Ishikawa (cell line): ENCODE measurements around the gene TNFRSF18.

Source experiments
- CREB1 ChIP-seq: IDR thresholded peaks from 2 replicates; pipeline ENCODE4 v1.6.1; 2012; ENCODE audit warnings: low read depth
- EGR1 ChIP-seq: IDR thresholded peaks from 2 replicates; pipeline ENCODE4 v1.6.1; 2012
- EP300 ChIP-seq: IDR thresholded peaks from 2 replicates; pipeline ENCODE4 v1.6.1; 2012; ENCODE audit warnings: borderline replicate concordance
- NFIC ChIP-seq: IDR thresholded peaks from 2 replicates; pipeline ENCODE4 v1.6.1; 2012
- RAD21 ChIP-seq: IDR thresholded peaks from 2 replicates; pipeline ENCODE4 v1.6.1; 2012; ENCODE audit warnings: low read depth
- TAF1 ChIP-seq: IDR thresholded peaks from 2 replicates; pipeline ENCODE4 v1.6.1; 2012; ENCODE audit warnings: low read depth, mild to moderate bottlenecking
- TCF12 ChIP-seq: IDR thresholded peaks from 2 replicates; pipeline ENCODE4 v1.6.1; 2012; ENCODE audit warnings: low read depth
- TEAD4 ChIP-seq: IDR thresholded peaks from 2 replicates; pipeline ENCODE4 v1.6.1; 2012
- USF1 ChIP-seq: IDR thresholded peaks from 2 replicates; pipeline ENCODE4 v1.6.1; 2012
- YY1 ChIP-seq: IDR thresholded peaks from 2 replicates; pipeline ENCODE4 v1.6.1; 2012; ENCODE audit warnings: low read depth
- ZBTB7A ChIP-seq: IDR thresholded peaks from 2 replicates; pipeline ENCODE4 v1.6.1; 2012; ENCODE audit warnings: low read depth
- TF ChIP-seq, protein P1 (sequence below): IDR thresholded peaks from 2 replicates; pipeline ENCODE4 v1.6.1; 2012
- TF ChIP-seq, protein P2 (sequence below): IDR thresholded peaks from 2 replicates; pipeline ENCODE4 v1.6.1; 2012; ENCODE audit warnings: low read depth, mild to moderate bottlenecking

DNA sequence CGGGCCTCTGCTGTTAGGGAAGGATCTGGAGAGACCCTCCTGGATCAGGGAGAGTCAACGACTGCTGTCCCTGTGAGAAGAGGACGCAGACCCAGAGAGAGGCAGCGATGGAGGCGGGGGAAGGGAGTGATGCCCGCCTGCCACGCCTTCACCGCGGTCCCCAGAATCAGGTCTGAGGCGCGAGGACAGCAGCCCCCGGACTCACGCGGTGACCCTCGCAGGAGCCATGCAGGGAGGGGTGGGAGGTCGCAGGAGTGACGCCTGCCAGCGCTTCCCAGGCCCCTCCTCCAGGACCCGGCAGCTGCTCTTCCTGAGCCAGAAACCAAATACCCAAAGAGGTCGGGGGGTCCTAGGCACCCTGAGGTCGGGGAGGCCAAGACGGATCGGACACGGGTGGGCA lies 13.8 kb upstream of the TNFRSF18 start:
- TF ChIP-seq TCF12, result no peak
- TF ChIP-seq RAD21, result no peak
- no peak for TF ChIP-seq CREB1
- no peak for TF ChIP-seq TEAD4
- TF ChIP-seq EP300, result no peak
- no peak for TF ChIP-seq YY1
- TF ChIP-seq, protein P1, sequence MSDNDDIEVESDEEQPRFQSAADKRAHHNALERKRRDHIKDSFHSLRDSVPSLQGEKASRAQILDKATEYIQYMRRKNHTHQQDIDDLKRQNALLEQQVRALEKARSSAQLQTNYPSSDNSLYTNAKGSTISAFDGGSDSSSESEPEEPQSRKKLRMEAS, result no peak
- TF ChIP-seq, protein P2, sequence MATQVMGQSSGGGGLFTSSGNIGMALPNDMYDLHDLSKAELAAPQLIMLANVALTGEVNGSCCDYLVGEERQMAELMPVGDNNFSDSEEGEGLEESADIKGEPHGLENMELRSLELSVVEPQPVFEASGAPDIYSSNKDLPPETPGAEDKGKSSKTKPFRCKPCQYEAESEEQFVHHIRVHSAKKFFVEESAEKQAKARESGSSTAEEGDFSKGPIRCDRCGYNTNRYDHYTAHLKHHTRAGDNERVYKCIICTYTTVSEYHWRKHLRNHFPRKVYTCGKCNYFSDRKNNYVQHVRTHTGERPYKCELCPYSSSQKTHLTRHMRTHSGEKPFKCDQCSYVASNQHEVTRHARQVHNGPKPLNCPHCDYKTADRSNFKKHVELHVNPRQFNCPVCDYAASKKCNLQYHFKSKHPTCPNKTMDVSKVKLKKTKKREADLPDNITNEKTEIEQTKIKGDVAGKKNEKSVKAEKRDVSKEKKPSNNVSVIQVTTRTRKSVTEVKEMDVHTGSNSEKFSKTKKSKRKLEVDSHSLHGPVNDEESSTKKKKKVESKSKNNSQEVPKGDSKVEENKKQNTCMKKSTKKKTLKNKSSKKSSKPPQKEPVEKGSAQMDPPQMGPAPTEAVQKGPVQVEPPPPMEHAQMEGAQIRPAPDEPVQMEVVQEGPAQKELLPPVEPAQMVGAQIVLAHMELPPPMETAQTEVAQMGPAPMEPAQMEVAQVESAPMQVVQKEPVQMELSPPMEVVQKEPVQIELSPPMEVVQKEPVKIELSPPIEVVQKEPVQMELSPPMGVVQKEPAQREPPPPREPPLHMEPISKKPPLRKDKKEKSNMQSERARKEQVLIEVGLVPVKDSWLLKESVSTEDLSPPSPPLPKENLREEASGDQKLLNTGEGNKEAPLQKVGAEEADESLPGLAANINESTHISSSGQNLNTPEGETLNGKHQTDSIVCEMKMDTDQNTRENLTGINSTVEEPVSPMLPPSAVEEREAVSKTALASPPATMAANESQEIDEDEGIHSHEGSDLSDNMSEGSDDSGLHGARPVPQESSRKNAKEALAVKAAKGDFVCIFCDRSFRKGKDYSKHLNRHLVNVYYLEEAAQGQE, result no peak
- no peak for TF ChIP-seq EGR1
- no peak for TF ChIP-seq NFIC
- TF ChIP-seq USF1, result no peak
- no peak for TF ChIP-seq ZBTB7A
- TF ChIP-seq TAF1, result no peak
